Cardiac muscle cell (in vitro differentiated cells and primary cell): Measurements from ENCODE around the gene CD74. TPM values are rescaled to one million over a fixed set of nuclear protein-coding genes. Genes with fewer than 3 reads are reported as not detected.
A peak's percentile ranks its signal among the peaks of the same experiment; 100 is the strongest.

Experiments
- DNase-seq, 2 donors: peaks; one replicate each; pipeline versions ENCODE4 v3.0.0 to v3.0.0-alpha.2; 2010 to 2017; ENCODE audit warnings: low read depth in 1 of 2, low spot score in 1 of 2
- H3K27ac ChIP-seq: fragments of 200-600 bp; sonication (generic); 2 replicates; pipeline ENCODE4 v1.5.1; 2016
- H3K27me3 ChIP-seq: fragments of 200-600 bp; sonication (generic); 2 replicates; pipeline ENCODE4 v1.6.0; 2016; ENCODE audit warnings: control low read depth
- H3K36me3 ChIP-seq: fragments of 200-600 bp; sonication (generic); 2 replicates; pipeline ENCODE4 v1.5.1; 2016; ENCODE audit warnings: control low read depth
- H3K4me1 ChIP-seq: fragments of 200-600 bp; sonication (generic); 2 replicates; pipeline ENCODE4 v1.8.1; 2017; ENCODE audit warnings: low read depth, mild to moderate bottlenecking, mixed run types
- H3K4me3 ChIP-seq: fragments of 200-600 bp; sonication (generic); 2 replicates; pipeline ENCODE4 v1.5.1; 2016; ENCODE audit warnings: mild to moderate bottlenecking
- H3K9me3 ChIP-seq: fragments of 200-600 bp; sonication (generic); 2 replicates; pipeline ENCODE4 v1.5.1; 2017; ENCODE audit warnings: low read depth, mild to moderate bottlenecking, control low read depth
- CTCF ChIP-seq: IDR thresholded peaks from 2 replicates; pipeline ENCODE4 v1.5.1; 2012; ENCODE audit warnings: low read depth, mild to moderate bottlenecking, low read length
- polyA plus RNA-seq: library from polyadenylated mRNA; unstranded; fragments of >200 nt; fragmentation: Nextera tagmentation; extraction: Ambion mirVana; gene quantifications from 2 replicates; pipeline ENCODE4 v1.2.1, GENCODE V29; 2016
- total RNA-seq: library from RNA; depleted of rRNA; stranded (reverse); fragments of >200 nt; gene quantifications from 2 replicates; pipeline ENCODE4 v1.2.3, GENCODE V29; 2016

The CD74 gene
- total and polyA plus RNA-seq, 2 experiments from 2014 or later = 11.7 to 16.3 TPM

DNA sequence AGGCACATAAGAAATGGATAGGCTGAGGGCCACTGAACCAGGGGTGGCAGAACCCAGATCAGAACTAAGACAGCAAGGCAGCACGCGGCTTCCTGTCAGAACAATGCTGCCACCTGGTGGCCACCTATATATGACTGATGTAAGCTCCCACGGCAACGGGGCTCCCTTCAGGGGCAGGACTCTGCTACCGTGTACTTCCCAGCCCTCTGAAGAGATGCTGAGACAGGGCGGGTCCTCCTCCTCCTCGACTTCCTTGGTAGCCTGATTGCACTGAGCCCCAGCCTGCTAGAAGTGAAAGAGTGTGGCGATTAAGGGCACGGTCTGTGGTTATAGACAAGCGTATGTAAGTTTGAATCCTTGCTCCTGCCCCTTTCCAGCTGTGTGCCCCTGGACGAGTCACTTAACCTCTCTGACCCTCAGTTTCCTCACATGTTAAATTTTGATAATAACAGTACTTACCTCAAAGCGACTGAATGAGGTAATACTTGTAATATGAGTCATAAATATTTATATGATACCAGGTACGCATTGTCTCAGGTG lies 23.5 kb upstream of the CD74 start:
- peak; percentile 85 for TF ChIP-seq CTCF
- Histone ChIP-seq H3K4me1 (no peaks in the 10 kb centered on the region), H3K9me3 (no peaks in the 10 kb centered on the region), H3K27ac (no peak overlapping the region), H3K27me3 (no peaks in the 10 kb centered on the region), H3K36me3 (no peaks in the 10 kb centered on the region), H3K4me3 (no peak overlapping the region)
- peak; percentile 91 to 94 for DNase-seq

DNA sequence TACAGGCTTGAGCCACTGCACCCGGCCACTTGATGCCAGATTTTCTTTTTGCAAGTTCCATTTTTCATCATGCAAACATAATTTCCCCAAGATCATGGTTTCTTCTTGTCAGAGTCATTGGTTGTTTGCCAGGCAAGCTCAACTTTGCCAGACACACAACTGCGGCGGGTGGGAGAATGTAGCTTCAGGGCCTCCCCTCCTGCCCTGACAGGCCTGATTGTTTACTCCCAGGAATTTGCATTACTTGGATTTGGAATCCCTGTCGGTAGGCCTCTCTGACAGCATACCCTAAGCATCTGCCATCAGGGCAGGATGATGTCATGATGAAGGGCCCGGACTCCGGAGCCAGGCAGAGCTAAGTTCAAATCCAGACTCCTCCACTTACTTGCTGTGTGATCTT lies 21.8 kb upstream of the CD74 start:
- H3K4me1 ChIP-seq = no peaks in the 10 kb centered on the region
- H3K4me3 ChIP-seq = no peak overlapping the region
- no peak for TF ChIP-seq CTCF
- H3K9me3 ChIP-seq = no peaks in the 10 kb centered on the region
- H3K27me3 ChIP-seq = no peaks in the 10 kb centered on the region
- DNase-seq = peak in 1 of 2 donors; percentile 76
- no peaks in the 10 kb centered on the region for H3K36me3 ChIP-seq
- H3K27ac ChIP-seq = no peak overlapping the region

DNA sequence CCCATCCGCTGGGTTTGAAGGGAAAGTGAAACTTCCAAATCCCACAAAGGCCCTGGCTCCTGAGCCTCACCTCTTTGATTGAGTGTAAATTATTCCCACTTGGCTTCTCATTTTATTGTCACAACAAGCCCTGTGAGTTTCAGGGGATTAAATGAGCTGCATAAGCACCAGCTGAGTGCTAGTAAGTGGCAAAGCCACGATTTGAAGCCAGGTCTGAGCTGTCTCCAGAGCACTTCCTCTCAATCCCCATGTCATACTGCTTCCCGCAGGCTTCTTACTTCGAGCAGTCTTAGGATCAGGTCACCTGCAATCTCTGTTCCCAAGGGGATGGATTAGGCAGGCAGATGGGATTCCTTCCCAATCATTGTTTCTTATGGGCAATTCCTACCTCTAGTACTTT lies 18.9 kb upstream of the CD74 start:
- H3K27ac ChIP-seq = no peak overlapping the region
- no peaks in the 10 kb centered on the region for H3K9me3 ChIP-seq
- H3K27me3 ChIP-seq = no peaks in the 10 kb centered on the region
- DNase-seq = no peak
- no peaks in the 10 kb centered on the region for H3K4me1 ChIP-seq
- H3K36me3 ChIP-seq = no peaks in the 10 kb centered on the region
- no peak for TF ChIP-seq CTCF
- H3K4me3 ChIP-seq = no peak overlapping the region

GRCh38 chr5:150431048-150431447 lies 18.3 kb upstream of the CD74 start:
- DNase-seq = no peak
- no peak for TF ChIP-seq CTCF
- no peaks in the 10 kb centered on the region for H3K36me3 ChIP-seq
- H3K27ac ChIP-seq = no peak overlapping the region
- H3K9me3 ChIP-seq = no peaks in the 10 kb centered on the region
- H3K27me3 ChIP-seq = no peaks in the 10 kb centered on the region
- no peak overlapping the region for H3K4me3 ChIP-seq
- no peaks in the 10 kb centered on the region for H3K4me1 ChIP-seq

- TF ChIP-seq CTCF = no peak
- no peak for DNase-seq
- Histone ChIP-seq H3K36me3 (no peaks in the 10 kb centered on the region), H3K4me1 (no peaks in the 10 kb centered on the region), H3K9me3 (no peaks in the 10 kb centered on the region), H3K27ac (no peak overlapping the region), H3K4me3 (no peak overlapping the region), H3K27me3 (no peaks in the 10 kb centered on the region)
Observed at GRCh38 chr5:150429410-150429873, 16.7 kb upstream of the CD74 start.

- DNase-seq = no peak
- no peak for TF ChIP-seq CTCF
- H3K4me3 ChIP-seq = no peak overlapping the region
- no peaks in the 10 kb centered on the region for H3K27me3 ChIP-seq
- no peak overlapping the region for H3K27ac ChIP-seq
- no peaks in the 10 kb centered on the region for H3K9me3 ChIP-seq
- H3K36me3 ChIP-seq = no peaks in the 10 kb centered on the region
- H3K4me1 ChIP-seq = no peaks in the 10 kb centered on the region
Observed at GRCh38 chr5:150428978-150429377, 16.3 kb upstream of the CD74 start.
